Activated CD4-positive, alpha-beta T cell treated with anti-CD3 and anti-CD28 coated beads, Interleukin-2, amount 50 U/mL, for 48 hours (primary cell): Measurements from ENCODE around the gene RBM20.
A peak's percentile ranks its signal among the peaks of the same experiment; 100 is the strongest.

ENCODE experiments used
- DNase-seq, 2 experiments: peaks; one replicate each; pipeline ENCODE4 v3.0.0-alpha.2; 2020

Gene RBM20

GRCh38 chr10:110791541-110792073 is 147.5 kb downstream of the RBM20 start:
- DNase-seq = no peak

GRCh38 chr10:110792476-110793125 is 148.5 kb downstream of the RBM20 start:
- DNase-seq = no peak

GRCh38 chr10:110793128-110793812 is 149.1 kb downstream of the RBM20 start:
- DNase-seq = no peak

GRCh38 chr10:110793886-110794285 is 149.8 kb downstream of the RBM20 start:
- no peak for DNase-seq

- DNase-seq = no peak
Observed at GRCh38 chr10:110794808-110795207, 150.7 kb downstream of the RBM20 start.

- no peak for DNase-seq
Observed at GRCh38 chr10:110797416-110797815, 153.3 kb downstream of the RBM20 start.

- no peak for DNase-seq
Observed at GRCh38 chr10:110798340-110798739, 154.2 kb downstream of the RBM20 start.

- no peak for DNase-seq
Observed at GRCh38 chr10:110802090-110802489, 158.0 kb downstream of the RBM20 start.

- peak; percentile 22 to 33 for DNase-seq
Observed at GRCh38 chr10:110802551-110803238, 158.6 kb downstream of the RBM20 start.

GRCh38 chr10:110803239-110803749 is 159.2 kb downstream of the RBM20 start:
- no peak for DNase-seq

GRCh38 chr10:110803830-110804338 is 159.7 kb downstream of the RBM20 start:
- peak in 1 of 2 experiments; percentile 42 for DNase-seq

GRCh38 chr10:110804376-110804775 is 160.2 kb downstream of the RBM20 start:
- DNase-seq = no peak

GRCh38 chr10:110805292-110805691 is 161.2 kb downstream of the RBM20 start:
- DNase-seq = no peak

GRCh38 chr10:110806335-110806734 is 162.2 kb downstream of the RBM20 start:
- DNase-seq = no peak

GRCh38 chr10:110808123-110808522 is 164.0 kb downstream of the RBM20 start:
- no peak for DNase-seq

GRCh38 chr10:110808615-110809014 is 164.5 kb downstream of the RBM20 start:
- no peak for DNase-seq

GRCh38 chr10:110810625-110811024 is 166.5 kb downstream of the RBM20 start:
- DNase-seq = no peak

GRCh38 chr10:110811791-110812581 is 167.8 kb downstream of the RBM20 start:
- no peak for DNase-seq

- no peak for DNase-seq
Observed at GRCh38 chr10:110812583-110812982, 168.4 kb downstream of the RBM20 start.

- DNase-seq = no peak
Observed at GRCh38 chr10:110813743-110814472, 169.8 kb downstream of the RBM20 start.

GRCh38 chr10:110815354-110816004 is 171.3 kb downstream of the RBM20 start:
- DNase-seq = no peak
